Measurements from ENCODE around the gene B4GALNT2. TPM values are rescaled to one million over a fixed set of nuclear protein-coding genes. Genes with fewer than 3 reads are reported as not detected.

The B4GALNT2 gene
- total and polyA plus RNA-seq, 2 of the 13 experiments (the other 11 are each of a cell fraction or from before 2014, with no cell fraction given): not detected

GRCh38 chr17:49132699-49133364 lies at the start of gene B4GALNT2 (continued):
- TF ChIP-seq SRSF4 (IDR thresholded peaks at IDR 0.05; ENCODE audit: low read depth, low read length, poor library complexity, severe bottlenecking): no peak
- TF ChIP-seq HNRNPLL (IDR thresholded peaks at IDR 0.05; ENCODE audit: low read depth, low read length, poor library complexity, severe bottlenecking): peak; percentile 81
- peak; percentile 74; the same call in 1 of the 2 replicates for TF ChIP-seq MTF2 (CRISPR knock-in tag; IDR thresholded peaks at IDR 0.05; ENCODE audit: borderline replicate concordance)
- no peak for TF ChIP-seq CSRNP1 (CRISPR knock-in tag; IDR thresholded peaks at IDR 0.05)
- no peak for TF ChIP-seq AKNA (CRISPR knock-in tag; IDR thresholded peaks at IDR 0.05; ENCODE audit: borderline replicate concordance)
- TF ChIP-seq ATM (IDR thresholded peaks at IDR 0.05; ENCODE audit: borderline replicate concordance): no peak
- peak; percentile 59; the same call in 1 of the 2 replicates for TF ChIP-seq FOXC1 (CRISPR knock-in tag; IDR thresholded peaks at IDR 0.05; ENCODE audit: borderline replicate concordance)
- no peak for TF ChIP-seq KLF9 (CRISPR knock-in tag; IDR thresholded peaks at IDR 0.05; ENCODE audit: low read depth)
- TF ChIP-seq ETV6 (CRISPR knock-in tag; conservative IDR thresholded peaks at IDR 0.05): 0 out of 2 replicates have a peak, but pooled peaks have one; percentile 15
- TF ChIP-seq ZSCAN22 (CRISPR knock-in tag; IDR thresholded peaks at IDR 0.05): peak; percentile 72; the same call in 1 of the 2 replicates
- no peak for TF ChIP-seq ZBTB34 (CRISPR knock-in tag; IDR thresholded peaks at IDR 0.05)
- peak; percentile 15; the same call in 1 of the 2 replicates for TF ChIP-seq GMEB1 (CRISPR knock-in tag; IDR thresholded peaks at IDR 0.05; ENCODE audit: borderline replicate concordance)
- no peak for TF ChIP-seq ZNF746 (CRISPR knock-in tag; IDR thresholded peaks at IDR 0.05)
- no peak for TF ChIP-seq LCORL (IDR thresholded peaks at IDR 0.05)
- TF ChIP-seq LCORL (CRISPR knock-in tag; IDR thresholded peaks at IDR 0.05): peak; percentile 15; the same call in 1 of the 2 replicates
- no peak for TF ChIP-seq TFE3 (CRISPR knock-in tag; IDR thresholded peaks at IDR 0.05)
- TF ChIP-seq KDM2A (CRISPR knock-in tag; IDR thresholded peaks at IDR 0.05; ENCODE audit: borderline replicate concordance, low read depth): no peak; the same call in 1 of the 2 replicates
- 0 out of 2 replicates have a peak, but pooled peaks have one; percentile 45 for TF ChIP-seq PITX1 (CRISPR knock-in tag; IDR thresholded peaks at IDR 0.05)
